Frontal cortex (tissue), 4 donors: ENCODE measurements around the gene IGFBP6. TPM values are rescaled to one million over a fixed set of nuclear protein-coding genes. Genes with fewer than 3 reads are reported as not detected.
"Not testable (repeated sequence)": the region's sequence is repeated elsewhere in the genome, so short reads cannot be mapped to it uniquely, and the experiment has no call there.

ENCODE experiments used
- DNase-seq, 2 donors: peaks; one replicate each; pipeline ENCODE4 v3.0.0; 2012; ENCODE audit warnings: low spot score in 2 of 2
- FAIRE-seq: peaks from 2 replicates; lab custom pipeline; 2012; peaks lifted over from hg19 to GRCh38; lab: Jason Lieb, UNC
- total RNA-seq: library from RNA; depleted of rRNA; stranded (reverse); fragments of >200 nt; gene quantifications from one replicate; pipeline ENCODE4 v1.2.3, GENCODE V29; 2014
- donor health status: control.
- donor health status: control.
- donor health status: control.

The IGFBP6 gene
- total RNA-seq, 1 donor from 2014 or later: 9.0 TPM

GRCh38 chr12:53107122-53107521 is 9.7 kb downstream of the IGFBP6 start:
- DNase-seq: no peak
- no peak for FAIRE-seq

DNA sequence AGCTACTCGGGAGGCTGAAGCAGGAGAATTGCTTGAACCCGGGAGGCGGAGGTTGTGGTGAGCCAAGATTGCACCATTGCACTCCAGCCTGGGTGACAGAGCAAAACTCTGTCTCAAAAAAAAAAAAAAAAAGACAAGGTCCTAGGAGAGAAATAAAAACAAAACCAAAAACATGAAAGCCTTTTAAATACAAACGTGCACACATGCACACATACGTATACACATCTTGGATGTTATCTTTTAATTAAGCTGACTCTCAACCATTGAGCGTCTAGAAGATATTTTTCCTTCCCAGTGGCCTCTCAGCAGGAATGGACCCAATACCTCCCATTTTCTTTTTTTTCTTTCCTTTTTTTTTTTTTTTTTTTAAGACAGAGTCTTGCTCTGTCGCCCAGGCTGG is 15.0 kb downstream of the IGFBP6 start:
- not testable (repeated sequence) for FAIRE-seq, DNase-seq

GRCh38 chr12:53113136-53113705 is 15.8 kb downstream of the IGFBP6 start:
- DNase-seq (no peak), FAIRE-seq (no peak)

GRCh38 chr12:53113951-53114350 is 16.5 kb downstream of the IGFBP6 start:
- no peak for DNase-seq
- no peak for FAIRE-seq

- FAIRE-seq (no peak), DNase-seq (no peak)
Measured at GRCh38 chr12:53115112-53115890, 17.8 kb downstream of the IGFBP6 start.

DNA sequence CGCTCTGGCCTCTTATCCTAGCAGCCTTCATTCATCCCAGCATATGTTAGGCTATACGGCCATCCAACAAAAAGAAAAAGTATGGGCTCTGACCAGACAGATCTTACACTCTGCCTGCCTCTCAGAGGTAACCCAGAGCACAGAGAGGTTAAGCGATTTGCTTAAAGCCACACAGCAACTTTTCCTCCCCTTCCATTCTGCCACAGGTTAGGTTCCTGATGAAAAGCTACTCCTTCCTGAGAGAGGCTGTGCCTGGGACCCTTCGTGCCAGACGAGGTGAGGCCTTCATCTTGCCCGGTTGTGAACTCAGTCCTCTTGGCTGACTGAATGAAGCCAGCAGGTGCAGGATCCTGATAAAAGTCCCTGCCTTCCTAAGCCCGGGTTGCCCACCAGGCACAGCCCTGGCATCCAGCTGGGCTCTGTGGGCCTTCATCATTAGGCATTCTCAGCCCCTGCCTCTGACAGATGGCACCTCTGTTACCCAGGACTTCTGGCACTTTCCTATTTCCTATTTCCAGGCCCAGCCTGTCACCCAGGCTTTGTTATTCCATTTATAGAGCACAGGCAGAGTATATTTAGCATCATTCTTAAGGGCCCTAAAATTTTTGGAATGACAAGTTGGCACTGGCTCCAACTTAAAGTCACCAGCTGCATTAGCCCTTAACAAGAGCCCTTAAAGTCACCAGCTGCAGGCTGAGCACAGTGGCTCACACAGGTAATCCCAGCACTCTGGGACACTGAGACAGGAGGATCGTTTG is 18.6 kb downstream of the IGFBP6 start:
- FAIRE-seq: no peak
- DNase-seq: no peak

- DNase-seq (no peak), FAIRE-seq (no peak)
Measured at GRCh38 chr12:53118751-53119300, 21.4 kb downstream of the IGFBP6 start.

- no peak for FAIRE-seq
- no peak for DNase-seq
Measured at GRCh38 chr12:53120685-53121525, 23.4 kb downstream of the IGFBP6 start.

- no peak for DNase-seq
- no peak for FAIRE-seq
Measured at GRCh38 chr12:53122961-53123468, 25.5 kb downstream of the IGFBP6 start.

DNA sequence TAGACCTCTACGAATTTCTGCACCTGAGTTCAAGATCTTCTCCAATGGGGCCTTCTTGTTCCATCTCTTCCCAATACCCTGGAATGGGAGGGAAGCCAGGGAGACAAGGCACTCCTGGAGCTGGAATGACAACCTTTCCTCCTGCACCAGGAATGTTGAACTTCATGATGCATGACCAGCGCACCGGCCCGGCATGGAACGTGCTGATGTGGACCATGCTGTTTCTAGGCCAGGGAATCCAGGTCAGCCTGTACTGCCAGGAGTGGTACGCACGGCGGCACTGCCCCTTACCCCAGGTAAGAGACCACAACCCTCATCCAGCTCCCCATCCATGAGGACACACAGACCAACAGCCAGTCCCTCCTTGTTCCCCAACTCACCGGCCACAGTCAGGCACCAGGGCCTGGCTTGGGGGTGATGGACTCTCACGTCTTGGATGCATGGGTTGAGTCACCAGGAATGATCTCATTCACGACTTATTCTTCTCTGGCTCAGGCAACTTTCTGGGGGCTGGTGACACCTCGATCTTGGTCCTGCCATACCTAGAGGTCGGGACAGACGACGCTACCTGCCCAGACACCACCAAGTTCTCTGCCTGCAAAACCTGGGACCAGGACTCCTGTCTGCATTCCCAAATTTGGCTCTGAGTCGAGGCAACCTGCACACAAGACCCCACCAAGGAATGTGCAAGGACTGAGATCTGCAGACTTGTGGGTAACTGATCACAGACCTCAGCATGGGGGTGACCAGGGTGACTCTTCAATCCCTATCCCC is 26.3 kb downstream of the IGFBP6 start:
- no peak for FAIRE-seq
- DNase-seq: no peak

DNA sequence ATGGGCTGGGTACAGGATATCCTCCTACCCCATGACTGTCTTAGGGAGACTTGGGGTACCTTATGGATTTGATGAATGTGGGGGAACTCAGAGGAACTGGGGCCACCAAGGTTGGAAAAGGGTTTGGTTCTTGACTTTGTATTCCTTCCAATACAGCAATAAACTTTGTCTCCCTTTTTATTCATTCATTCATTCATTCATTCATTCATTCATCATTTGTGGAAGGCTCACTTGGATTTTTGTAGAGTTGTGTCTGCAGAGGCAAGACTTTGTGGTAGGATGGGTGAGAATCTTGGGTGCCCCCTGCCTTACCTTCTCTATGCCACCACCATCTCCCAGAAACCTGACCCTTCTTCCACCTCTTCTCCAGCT is 26.9 kb downstream of the IGFBP6 start:
- FAIRE-seq (no peak), DNase-seq (no peak)

- DNase-seq (no peak), FAIRE-seq (no peak)
Measured at GRCh38 chr12:53127169-53127568, 29.7 kb downstream of the IGFBP6 start.

GRCh38 chr12:53128780-53129569 is 31.5 kb downstream of the IGFBP6 start:
- FAIRE-seq: no peak

DNA sequence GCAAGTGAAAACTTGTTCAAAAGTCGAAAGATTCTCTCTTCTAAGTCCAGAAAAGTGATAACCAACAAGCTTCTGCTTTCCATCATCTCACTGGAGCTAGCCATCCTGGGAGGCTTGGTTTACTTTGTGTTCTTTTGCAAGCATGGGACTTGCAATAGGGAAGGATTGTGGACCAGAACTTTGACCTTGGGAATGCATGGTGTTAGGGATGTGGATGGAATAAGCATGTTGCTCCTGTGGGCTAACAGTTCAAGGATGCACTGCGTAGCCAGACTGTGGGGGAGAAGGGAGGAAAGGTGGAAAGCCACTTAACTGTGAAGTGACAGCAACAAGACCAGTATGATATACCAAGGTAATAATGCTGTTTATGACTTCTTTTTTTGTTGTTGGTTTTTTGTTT is 34.4 kb downstream of the IGFBP6 start:
- FAIRE-seq: no peak
- DNase-seq: no peak

More at GRCh38 chr12:53128780-53129569, 31.5 kb downstream of the IGFBP6 start:
- no peak for DNase-seq

- FAIRE-seq (no peak), DNase-seq (no peak)
Measured at GRCh38 chr12:53133722-53134121, 36.3 kb downstream of the IGFBP6 start.

DNA sequence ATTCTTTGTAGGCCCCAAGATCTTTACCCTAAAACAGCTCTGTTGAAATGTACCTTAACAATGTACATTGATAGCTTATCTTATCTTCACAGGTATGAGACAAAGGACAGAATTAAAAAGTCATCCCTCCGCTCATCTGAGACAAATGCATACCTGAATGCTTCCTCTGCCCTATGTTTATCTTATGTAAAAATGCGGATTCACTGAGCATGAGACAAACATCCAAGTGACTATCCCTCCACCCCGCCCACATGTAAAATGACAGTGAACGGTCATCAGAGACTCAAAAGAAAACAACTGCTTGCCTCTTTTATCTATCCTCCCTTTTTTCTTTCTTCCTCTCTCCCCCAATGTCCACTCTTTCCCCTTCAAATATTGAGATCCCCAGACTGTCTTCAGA is 45.9 kb downstream of the IGFBP6 start:
- FAIRE-seq: no peak

DNA sequence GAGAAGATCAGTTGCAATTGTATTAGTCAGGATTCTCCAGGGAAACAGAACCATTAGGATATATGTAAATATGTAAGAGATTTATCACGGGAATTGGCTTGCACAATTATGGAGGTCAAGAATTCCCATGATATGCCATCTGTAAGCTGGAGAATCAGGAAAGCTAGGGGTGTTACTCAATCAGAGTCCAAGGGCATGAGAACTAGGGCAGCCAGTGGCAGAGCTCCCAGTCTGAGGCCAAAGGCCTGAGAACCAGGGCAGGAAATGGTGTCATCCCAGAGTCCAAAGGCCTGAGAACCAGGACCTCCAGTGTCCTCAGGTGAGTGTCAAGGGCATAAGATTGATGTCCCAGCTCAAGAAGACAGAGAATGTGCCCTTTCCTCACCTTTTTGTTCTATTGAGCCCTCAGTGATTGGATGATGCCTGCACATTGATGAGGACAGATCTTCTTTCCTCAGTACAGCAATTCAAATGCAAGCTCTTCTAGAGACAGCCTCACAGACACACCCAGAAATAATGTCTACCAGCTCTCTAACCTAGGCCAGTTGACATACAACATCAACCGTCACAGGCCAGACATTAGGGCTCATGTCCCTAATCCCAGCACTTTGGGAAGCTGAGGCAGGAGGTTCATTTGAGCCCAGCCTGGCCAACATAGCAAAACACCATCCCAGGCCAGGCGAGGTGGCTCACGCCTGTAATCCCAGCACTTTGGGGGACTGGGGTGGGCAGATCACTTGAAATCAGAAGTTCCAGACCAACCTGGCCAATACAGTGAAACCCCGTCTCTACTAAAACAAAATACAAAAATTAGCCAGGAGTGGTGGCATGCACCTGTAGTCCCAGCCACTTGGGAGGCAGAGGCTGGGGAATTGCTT is 48.2 kb downstream of the IGFBP6 start:
- DNase-seq: no peak

More for the DNA sequence above, 45.9 kb downstream of the IGFBP6 start:
- DNase-seq: no peak

More for the DNA sequence above, 48.2 kb downstream of the IGFBP6 start:
- FAIRE-seq: no peak
